GM21786 (cell line): ENCODE measurements around the gene FCHSD2.
"Not testable (repeated sequence)": the region's sequence is repeated elsewhere in the genome, so short reads cannot be mapped to it uniquely, and the experiment has no call there.

Experiments
- ATAC-seq: cut with Tn5 transposase; IDR thresholded peaks from one replicate; pipeline ENCODE4 v1.9.1; 2021; ENCODE audit not compliant: unreplicated experiment

The FCHSD2 gene

DNA sequence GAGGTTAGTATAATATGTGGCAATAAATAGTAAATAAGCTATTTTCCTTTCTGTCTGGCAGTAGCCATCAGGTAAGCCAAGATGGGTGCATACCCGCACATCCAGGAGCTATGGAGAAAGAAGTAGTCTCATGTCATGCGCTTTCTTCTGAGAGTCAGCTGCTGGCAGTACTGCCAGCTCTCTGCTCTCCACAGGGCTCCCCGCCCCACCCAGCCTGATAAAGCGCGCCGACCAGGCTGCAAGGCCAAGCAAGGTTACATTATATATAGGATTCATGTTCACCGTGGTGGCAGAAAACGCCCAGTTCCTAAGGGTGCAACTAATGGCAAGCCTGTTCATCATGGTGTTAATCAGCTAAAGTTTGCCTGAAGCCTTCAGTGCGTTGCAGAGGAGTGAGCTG is 201.7 kb downstream of the FCHSD2 start:
- ATAC-seq = no peak

DNA sequence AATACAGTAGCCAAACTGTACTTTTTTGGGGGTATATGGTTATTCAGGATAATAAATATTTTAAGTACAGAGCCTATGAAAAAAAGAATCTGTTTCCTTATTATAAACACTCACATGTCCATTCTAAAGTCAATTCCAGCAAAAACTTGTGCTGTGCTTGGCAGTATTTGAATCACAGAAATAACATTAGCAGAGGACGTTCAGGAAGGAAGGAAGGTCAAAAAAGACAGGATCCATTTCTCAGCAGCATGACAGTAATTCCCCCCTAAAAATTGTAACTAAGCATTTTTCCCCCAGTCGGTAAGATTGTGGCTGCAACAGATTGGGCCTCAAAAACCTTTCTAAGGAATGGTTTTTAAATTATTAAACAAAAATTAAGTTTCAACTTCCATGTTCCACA is 203.1 kb downstream of the FCHSD2 start:
- no peak for ATAC-seq

DNA sequence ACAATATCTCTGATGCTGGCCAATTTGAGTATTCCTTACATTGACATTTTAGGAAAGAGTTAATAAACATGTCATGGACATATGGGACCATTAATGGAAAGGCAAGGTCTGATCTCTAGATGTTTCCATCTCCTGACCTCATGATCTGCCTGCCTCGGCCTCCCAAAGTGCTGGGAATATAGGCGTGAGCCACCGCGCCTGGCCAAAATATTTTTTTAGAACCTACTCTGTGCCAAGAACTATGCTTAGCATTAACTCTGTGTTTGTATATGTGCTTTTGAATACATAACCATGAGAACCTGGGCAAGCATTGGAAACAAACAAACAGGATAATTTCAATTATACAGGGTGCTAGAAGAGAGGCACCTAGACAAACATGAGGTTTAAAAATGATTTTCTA is 204.7 kb downstream of the FCHSD2 start:
- no peak for ATAC-seq

DNA sequence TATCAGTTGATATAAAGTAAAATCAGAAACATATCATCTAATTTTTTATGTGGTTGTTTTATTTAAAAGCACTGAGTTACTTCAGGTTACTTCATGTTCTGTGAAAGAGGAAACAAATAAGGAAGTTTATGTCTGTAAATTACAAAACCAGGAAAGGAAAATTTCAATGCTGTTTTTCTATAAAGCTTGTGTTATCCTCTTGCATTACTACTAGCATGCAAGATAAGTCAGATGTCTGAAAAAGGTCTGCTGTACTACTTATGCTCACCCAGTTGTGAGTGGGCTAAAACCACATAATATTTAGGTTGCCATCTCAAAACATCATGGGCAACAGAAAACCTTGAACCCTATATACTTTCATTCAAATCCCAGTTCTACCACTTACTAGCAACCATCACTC is 206.4 kb downstream of the FCHSD2 start:
- ATAC-seq = no peak

DNA sequence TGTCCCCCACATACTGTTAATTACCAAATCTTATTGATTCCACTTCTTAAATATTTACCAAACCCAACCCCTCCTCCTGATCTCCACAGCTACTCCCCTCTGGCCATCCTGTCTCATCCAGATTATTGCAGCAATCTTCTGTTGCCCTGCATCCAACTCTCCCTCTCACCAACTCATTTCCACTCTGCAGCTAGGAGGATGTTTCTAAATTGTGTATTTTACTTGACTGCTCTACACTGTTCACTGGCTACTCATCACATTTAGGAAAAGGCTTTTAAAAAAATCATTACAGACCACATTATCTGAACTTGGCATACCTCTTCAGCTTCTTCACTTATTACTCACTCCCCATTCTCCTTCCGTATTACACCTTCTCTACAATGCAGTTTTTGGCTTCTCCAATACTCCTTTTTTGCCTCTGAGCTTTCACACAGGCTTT is 210.0 kb downstream of the FCHSD2 start:
- no peak for ATAC-seq

DNA sequence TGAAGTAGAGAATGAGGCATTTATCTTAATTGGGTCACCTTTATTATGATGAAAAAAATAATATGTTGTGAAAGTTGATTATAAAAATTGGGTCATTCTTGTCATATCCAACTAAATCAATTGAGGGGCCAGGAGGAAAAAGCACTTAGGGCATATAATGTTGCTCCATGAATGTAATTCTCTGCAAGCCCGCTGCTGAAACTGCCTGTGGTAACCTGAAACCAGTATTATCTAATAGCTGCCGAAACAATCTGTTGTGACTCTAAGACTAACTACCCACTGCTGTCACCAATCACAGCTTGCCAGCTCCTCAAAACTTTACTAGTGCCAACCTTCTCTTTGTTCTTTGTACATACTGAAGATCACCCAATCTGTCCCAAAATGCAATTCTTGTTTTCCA is 212.1 kb downstream of the FCHSD2 start:
- no peak for ATAC-seq

DNA sequence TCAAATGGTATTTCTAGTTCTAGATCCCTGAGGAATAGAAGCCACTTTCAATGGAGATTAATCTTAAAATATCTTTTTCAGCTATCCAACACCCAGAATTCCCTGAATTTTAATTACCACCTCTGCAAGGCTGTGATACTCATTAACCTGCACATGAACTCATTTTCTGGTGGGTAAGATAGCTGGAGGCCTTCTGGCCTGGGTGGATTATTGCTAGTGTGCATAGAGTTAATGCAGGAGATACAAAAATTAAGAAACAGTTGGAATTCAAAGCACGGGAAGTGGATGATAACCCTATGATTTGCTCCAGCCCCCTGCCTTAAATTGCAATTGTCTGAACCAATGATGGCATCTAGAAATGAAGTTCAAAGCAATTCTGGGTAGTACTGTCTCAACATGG is 212.9 kb downstream of the FCHSD2 start:
- no peak for ATAC-seq

DNA sequence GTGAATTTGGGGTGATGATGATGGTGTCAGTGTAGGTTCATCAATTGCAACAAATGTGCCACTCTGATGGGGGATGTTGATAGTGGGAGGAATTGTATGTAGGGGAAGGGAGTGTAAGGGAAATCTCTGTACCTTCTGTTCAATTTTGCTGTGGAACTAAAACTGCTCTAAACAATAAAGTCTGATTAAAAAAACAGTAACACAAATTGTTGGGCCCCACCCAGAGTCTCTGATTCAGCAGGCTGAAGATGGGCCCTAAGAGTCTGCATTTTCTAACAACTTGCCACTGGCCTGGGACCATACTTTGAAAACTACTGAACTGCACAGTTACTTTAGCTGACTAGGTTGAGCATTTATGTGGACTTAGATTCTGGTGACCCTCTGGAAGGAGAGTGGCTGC is 214.7 kb downstream of the FCHSD2 start:
- ATAC-seq = no peak

DNA sequence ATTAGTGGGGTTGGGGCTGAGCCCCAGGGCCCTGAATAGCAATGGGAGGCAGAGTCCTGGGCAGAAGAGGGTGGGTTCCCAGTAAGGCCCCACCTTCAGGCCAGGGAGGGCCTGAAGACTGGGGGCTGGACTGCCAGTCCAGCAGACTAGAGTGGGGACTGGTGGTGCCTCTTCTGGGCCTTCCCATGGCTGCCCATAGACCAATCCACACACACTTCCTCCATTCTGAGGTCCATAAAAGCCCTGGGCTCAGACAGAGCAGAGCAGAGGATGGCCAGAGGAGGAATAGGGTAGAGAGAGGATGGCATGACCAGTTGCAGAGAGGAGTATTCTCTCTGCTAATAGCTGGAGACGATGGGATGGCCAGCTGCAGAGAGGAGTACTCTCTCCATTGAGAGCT is 216.0 kb downstream of the FCHSD2 start:
- ATAC-seq = no peak

DNA sequence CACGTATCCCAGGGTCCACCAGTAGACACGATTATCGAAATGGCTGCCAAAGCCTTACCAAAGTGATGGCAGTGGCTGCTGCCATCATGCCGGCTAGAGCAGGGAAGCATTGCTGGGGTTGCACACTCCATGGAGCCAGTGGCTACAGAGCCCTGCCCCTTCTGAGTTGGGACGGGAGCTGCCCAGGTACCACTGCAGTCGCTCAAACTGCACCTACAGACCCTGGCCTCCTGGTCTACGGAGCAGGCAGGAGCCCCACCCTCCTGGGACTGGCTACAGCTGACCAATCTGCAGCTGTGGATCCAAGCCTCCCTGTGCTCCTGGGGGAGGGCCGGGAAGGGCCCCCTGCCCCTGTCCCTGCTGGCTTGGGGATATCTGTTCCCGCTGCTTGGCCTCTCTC is 216.5 kb downstream of the FCHSD2 start:
- no peak for ATAC-seq

DNA sequence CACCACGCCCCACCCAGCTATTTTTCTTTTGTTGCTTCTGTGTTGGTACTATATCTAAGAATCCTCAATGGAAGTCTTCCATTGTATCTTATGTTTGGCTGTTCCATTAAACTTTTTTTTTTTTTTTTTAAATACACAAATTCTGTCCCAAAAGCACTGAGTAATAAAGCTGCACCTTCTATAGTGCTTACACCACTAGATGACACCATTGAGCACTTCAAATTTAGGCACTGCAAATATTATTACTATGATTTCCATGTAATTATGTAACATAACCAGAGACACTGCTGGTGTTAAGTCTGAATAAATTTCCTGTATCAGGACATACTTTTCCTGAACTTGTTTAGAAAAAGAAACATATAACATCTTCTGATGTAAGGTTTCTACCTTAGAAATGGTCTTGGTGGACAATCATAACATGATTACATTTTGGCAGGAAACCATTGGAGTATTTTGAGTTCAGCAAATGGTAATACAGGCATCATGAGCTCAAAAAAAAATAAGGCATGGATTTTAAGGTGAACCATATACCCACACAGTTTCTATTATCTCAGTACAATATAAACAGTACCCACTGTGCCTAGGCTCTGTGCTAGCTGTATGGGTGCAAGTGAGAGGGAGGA is 217.4 kb downstream of the FCHSD2 start:
- no peak for ATAC-seq

DNA sequence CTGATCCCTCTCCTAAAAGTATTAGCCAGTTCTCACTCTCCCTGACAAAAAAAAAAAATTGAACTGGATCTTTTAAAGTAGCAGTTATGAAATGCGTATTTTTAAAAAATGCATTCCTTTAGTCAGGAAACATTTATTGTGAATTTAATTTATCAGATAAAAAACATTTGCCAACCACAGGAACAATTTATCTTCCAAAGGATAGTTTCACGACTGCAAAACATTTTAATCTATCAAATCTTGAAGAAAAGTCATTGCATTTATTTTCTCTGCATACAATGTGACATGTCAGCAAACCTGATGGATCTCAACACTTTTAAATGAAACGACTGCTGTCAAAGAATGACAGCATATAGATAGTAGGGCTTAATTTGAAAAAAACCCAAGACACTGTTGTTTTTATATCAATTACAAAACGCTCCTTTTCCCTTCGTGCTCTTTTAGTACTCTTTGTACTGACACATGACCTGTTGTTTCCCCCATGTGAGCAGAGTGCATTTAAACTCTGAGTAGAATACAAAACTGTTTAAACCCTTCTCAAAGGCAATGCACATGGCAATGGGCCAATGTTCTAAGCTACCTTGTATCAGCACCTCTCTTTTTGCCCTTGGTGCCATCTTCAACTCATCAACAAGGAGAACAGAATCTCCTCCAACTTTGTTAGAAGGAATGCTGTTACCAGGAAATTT is 220.9 kb downstream of the FCHSD2 start:
- ATAC-seq = no peak

DNA sequence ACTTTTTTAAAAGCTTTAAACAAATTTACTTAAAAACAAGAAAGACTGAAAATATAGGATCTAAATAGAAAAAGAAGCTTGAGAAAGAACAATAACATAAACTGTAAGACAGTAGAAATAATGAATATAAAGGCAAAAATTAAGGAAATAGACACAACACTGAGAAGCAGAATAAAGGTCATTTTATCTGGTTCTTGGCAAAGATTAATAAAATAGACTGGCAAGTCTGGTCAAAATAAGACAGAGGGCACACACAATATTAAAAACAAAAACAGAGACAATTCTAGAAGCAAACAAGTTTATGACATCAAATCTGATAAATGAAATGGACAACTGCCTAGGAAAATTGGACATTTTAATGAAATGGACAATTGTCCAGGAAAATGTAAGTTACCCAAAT is 222.1 kb downstream of the FCHSD2 start:
- ATAC-seq = no peak

DNA sequence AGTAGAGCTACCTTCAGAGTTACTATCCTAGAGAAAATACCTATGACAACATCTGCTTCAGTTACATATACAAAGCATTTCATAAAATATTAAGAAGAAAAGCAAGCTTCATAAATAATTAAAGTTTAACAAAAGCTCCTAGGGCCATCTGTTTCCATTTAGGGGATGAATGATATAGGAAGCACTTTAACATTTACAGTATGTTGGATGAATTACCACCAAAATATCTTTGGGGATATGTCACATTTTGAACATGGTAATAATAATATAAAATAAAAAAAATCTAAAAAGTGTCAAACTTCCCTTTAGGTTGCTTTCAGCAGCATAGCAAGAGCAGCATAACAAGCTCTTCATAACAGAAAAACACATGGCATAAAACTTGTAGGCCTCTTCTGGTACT is 223.3 kb downstream of the FCHSD2 start:
- ATAC-seq = no peak

DNA sequence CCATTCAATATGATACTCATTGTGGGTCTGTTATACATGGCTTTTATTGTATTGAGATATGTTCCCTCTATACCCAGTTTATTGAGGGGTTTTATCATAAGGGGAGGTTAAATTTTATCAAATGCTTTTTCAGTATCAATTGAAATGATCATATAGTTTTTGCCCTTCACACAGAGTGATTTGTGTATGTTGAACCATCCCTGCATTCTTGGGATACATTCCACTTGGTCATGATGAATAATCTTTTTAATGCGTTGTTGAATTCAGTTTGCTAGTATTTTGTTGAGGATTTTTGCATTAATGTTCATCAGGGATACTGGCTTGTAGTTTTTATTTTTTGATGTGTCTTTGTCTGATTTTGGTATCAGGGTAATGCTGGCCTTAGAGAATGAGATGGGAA is 229.9 kb downstream of the FCHSD2 start:
- ATAC-seq = no peak

DNA sequence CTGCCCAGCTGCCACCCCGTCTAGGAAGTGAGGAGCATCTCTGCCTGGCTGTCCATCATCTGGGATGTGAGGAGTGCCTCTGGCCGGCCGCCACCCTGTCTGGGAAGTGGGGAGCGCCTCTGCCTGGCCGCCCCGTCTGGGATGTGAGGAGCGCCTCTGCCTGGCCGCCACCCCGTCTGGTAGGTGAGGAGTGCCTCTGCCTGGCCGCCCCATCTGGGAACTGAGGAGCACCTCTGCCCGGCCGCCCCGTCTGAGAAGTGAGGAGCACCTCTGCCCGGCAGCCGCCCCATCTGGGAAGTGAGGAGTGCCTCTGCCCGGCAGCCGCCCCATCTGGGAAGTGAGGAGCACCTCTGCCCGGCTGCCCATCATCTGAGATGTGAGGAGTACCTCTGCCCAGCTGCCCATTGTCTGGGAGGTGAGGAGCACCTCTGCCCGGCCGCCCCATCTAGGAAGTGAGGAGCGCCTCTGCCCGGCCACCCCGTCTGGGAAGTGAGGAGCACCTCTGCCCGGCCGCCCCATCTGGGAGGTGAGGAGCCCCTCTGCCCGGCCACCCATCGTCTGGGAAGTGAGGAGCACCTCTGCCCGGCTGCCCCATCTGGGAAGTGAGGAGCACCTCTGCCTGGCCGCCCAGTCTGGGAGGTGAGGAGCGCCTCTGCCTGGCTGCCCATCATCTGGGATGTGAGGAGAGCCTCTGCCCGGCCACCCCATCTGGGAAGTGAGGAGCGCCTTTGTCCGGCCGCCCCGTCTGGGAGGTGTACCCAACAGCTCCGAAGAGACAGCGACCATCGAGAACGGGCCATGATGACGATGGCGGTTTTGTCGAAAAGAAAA is 232.3 kb downstream of the FCHSD2 start:
- not testable (repeated sequence) for ATAC-seq

DNA sequence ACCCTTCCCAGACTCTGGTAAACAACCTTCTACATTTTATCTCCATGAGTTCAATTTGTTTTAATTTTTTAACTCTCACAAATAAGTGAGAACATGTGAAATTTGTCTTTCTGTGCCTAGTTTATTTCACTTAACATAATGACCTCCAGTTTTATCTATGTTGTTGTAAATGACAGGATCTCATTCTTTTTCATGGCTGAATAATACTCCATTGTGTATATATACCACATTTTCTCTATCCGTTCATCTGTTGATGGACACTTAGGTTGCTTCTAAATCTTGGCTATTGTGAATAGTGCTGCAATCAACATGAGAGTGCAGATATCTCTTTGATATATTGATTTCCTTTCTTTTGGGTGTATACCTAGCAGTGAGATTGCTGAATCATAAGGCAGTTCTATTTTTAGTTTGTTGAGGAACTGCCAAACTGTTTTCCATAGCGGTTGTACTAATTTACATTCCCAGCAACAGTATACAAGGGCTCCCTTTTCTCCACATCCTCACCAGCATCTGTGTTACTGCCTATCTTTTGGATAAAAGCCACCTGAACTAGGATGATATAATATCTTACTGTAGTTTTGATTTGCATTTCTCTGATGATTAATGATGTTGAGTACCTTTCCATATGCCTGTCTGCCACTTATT is 234.0 kb downstream of the FCHSD2 start:
- no peak for ATAC-seq

DNA sequence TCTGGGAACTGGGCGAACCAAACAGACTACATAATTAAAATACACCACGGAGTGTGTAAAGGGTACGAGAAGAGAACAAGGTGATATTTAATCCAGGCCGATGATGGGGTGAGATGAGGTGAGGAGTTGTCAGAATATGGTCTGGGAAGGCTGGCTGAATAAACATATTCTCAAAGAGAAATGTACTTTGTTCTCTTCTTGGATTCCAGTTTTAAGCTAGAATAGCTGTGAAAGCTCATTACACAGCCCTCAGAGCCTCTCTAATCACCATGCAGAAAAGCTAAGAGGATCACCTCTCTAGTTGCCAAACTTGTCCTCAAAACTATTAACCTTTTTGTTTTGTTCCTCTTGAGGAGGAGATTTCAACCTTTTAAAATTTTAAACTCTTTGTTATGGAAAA is 238.1 kb downstream of the FCHSD2 start:
- no peak for ATAC-seq

DNA sequence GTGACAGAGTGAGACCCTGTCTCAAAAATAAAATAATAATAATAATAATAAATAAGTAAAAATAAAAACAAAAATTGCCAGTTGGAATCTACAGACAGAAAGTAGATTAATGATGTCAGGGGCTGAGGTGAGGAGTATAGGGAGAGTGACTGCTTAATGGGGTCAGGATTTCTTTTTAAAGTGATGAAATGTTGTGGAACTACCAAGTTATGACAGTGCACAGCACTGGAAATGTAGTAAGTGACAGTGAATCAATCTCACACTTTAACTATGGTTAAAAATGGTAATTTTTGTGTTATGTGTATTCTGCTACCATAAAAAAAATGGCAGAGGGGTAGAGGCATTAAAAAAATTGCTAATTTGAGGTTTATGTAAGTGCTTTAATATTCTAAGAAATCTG is 240.7 kb downstream of the FCHSD2 start:
- no peak for ATAC-seq

DNA sequence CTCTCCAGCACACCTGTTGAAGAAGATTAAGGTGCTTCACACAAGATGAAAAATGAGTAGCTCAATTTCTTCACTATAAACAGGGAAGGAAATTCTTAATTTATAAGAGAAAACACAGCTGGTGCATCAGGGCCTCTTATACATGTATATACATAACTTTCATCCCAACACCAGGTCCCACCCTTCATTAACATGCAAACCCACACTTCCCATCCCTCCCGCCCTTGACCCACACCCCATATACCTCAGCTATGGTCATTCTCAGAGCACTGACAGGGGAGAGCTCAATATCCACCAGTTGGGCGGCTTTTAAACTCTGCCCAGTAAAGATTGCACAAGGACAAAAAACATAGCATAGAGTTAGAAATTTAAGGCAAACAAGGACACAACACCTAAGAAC is 242.1 kb downstream of the FCHSD2 start:
- no peak for ATAC-seq

DNA sequence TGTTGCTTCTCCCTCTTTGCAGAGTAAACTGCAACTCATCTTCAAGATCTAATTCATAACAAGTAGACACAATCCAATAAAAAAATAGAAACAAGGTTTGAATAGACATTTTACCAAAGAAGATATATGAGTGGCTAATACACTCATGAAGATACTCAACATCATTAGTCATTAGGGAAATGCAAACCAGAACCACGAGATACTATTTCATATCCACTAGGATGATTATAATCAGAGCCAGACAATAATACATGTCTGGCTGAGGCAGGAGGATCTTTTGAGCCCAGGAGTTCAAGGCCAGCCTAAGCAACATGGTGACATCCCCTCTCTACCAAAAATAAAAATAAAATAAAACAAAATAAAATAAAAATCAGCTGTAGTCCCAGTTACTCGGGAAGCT is 242.9 kb downstream of the FCHSD2 start:
- ATAC-seq = no peak

DNA sequence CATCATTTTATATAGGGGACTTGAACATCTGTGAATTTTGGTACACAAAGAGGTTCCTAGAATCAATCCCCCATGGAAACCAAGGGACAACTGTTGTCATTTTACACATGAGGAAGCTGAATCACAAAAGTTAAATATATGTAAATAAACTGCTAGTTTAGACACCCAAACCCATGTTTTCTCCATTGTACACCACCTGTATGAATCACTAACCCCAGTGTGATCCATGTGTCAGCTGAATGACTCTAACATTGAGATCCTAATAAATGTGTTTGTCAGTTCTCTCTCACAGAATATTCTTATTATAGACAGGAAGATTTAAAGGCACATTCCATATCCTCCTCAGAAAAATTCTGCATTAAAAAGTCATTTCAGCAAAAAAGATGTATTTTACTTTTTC is 244.6 kb downstream of the FCHSD2 start:
- ATAC-seq = no peak
